Endothelial cell of umbilical vein (primary cell): ENCODE data around the gene PKN2. TPM values are rescaled to one million over a fixed set of nuclear protein-coding genes. Genes with fewer than 3 reads are reported as not detected.

Source experiments
- BruUV-seq: library from RNA; stranded (reverse); fragments of 400-500 nt; replicated peaks from 2 replicates; lab custom pipeline; 2021; lab: Mats Ljungman, UMichigan
- CTCF ChIA-PET: fragments of 300-600, 350-600 bp; sonication (Branson Sonifier 250); formaldehyde crosslinking; loops from one replicate; lab custom pipeline; 2021; ENCODE audit warnings: antibody characterized with exemption, inconsistent platforms; lab: Charles Lee
- POLR2A ChIA-PET: fragments of 300-600, 350-600 bp; sonication (Branson Sonifier 250); formaldehyde crosslinking; loops from one replicate; lab custom pipeline; 2021; ENCODE audit warnings: antibody characterized with exemption, inconsistent platforms; lab: Charles Lee
- DNase-seq: peaks from one replicate; pipeline ENCODE4 v3.0.0-alpha.2; 2011; ENCODE audit warnings: low read depth, low spot score
- FAIRE-seq: peaks from 2 replicates; lab custom pipeline; 2011; peaks lifted over from hg19 to GRCh38; lab: Jason Lieb, UNC
- H2AFZ ChIP-seq: 2 replicates; pipeline ENCODE4 v1.6.0; 2012; ENCODE audit warnings: low read depth, low read length, control low read depth, inconsistent platforms
- H3K27ac ChIP-seq: 2 replicates; pipeline ENCODE4 v1.5.1; 2011; ENCODE audit warnings: low read depth, mild to moderate bottlenecking, control low read depth, low read length, moderate library complexity; ENCODE audit not compliant: insufficient read depth
- H3K27me3 ChIP-seq, 2 experiments: 2 replicates each; pipeline versions ENCODE4 v1.6.0 to v1.6.1; 2011; ENCODE audit warnings: low read length in 2 of 2, mixed read lengths in 1 of 2; ENCODE audit not compliant: control insufficient read depth in 2 of 2, insufficient read depth in 2 of 2
- H3K36me3 ChIP-seq, 2 experiments: 2 replicates in 1 of 2; 3 replicates in 1 of 2; pipeline ENCODE4 v1.5.1; 2011; ENCODE audit warnings: low read length in 2 of 2, mild to moderate bottlenecking in 1 of 2, moderate library complexity in 1 of 2; ENCODE audit not compliant: control insufficient read depth in 2 of 2, insufficient read depth in 2 of 2; ENCODE audit errors: extremely low read depth in 1 of 2
- H3K4me1 ChIP-seq: 3 replicates; pipeline ENCODE4 v1.5.1; 2011; ENCODE audit warnings: mild to moderate bottlenecking, low read length; ENCODE audit not compliant: control insufficient read depth, insufficient read depth; ENCODE audit errors: extremely low read depth
- H3K4me2 ChIP-seq: 2 replicates; pipeline ENCODE4 v1.6.1; 2011; ENCODE audit warnings: low read length, control low read depth, mixed read lengths; ENCODE audit not compliant: insufficient read depth
- H3K4me3 ChIP-seq, 3 experiments: fragments of 200-600 bp in 1 of 3; sonication (generic), shearing (Covaris generic) in 1 of 3; replicated peaks in 1 of 3; 2 replicates each; pipeline ENCODE4 v1.5.1; 2011 to 2016; ENCODE audit warnings: control low read depth in 3 of 3, low read length in 3 of 3, mild to moderate bottlenecking in 2 of 3, inconsistent platforms in 1 of 3, low read depth in 1 of 3, moderate library complexity in 1 of 3; ENCODE audit not compliant: insufficient read depth in 1 of 3
- H3K79me2 ChIP-seq: 2 replicates; pipeline ENCODE4 v1.6.0; 2012; ENCODE audit warnings: low read length, inconsistent platforms; ENCODE audit not compliant: control insufficient read depth, insufficient read depth
- H3K9ac ChIP-seq: replicated peaks from 2 replicates; pipeline ENCODE3; 2011; ENCODE audit warnings: low read length, control low read depth; ENCODE audit not compliant: insufficient read depth; ENCODE audit errors: extremely low read depth
- H3K9me1 ChIP-seq: replicated peaks from 3 replicates; pipeline ENCODE4 v1.6.0; 2011; ENCODE audit warnings: mild to moderate bottlenecking, low read length; ENCODE audit not compliant: control insufficient read depth, insufficient read depth; ENCODE audit errors: extremely low read depth
- H3K9me3 ChIP-seq: replicated peaks from 2 replicates; pipeline ENCODE4 v1.5.1; 2012; ENCODE audit warnings: low read length, inconsistent platforms; ENCODE audit not compliant: control insufficient read depth, insufficient read depth
- H4K20me1 ChIP-seq: replicated peaks from 2 replicates; pipeline ENCODE3; 2011; ENCODE audit warnings: mild to moderate bottlenecking, low read length; ENCODE audit not compliant: control insufficient read depth, insufficient read depth; ENCODE audit errors: extremely low read depth
- EZH2 ChIP-seq: IDR thresholded peaks from 2 replicates; pipeline ENCODE4 v1.6.1; 2012; ENCODE audit warnings: borderline replicate concordance, low read depth, mild to moderate bottlenecking, moderate library complexity, low read length, inconsistent platforms; ENCODE audit not compliant: severe bottlenecking
- FOS ChIP-seq: IDR thresholded peaks from 2 replicates; pipeline ENCODE4 v1.6.1; 2011; ENCODE audit warnings: mild to moderate bottlenecking, low read length, moderate library complexity, borderline replicate concordance; ENCODE audit not compliant: insufficient read depth
- GATA2 ChIP-seq: IDR thresholded peaks from 2 replicates; pipeline ENCODE4 v1.7.0; 2011; ENCODE audit warnings: low read depth, mild to moderate bottlenecking, moderate library complexity, mixed read lengths, low read length; ENCODE audit not compliant: insufficient read length, insufficient read depth
- MAX ChIP-seq: IDR thresholded peaks from 2 replicates; pipeline ENCODE4 v1.6.1; 2011; ENCODE audit not compliant: insufficient read depth, insufficient read length
- MYC ChIP-seq: IDR thresholded peaks from one replicate; pipeline ENCODE4 v1.6.1; 2011; ENCODE audit warnings: mild to moderate bottlenecking, low read depth, low read length
- POLR2A ChIP-seq: IDR thresholded peaks from 2 replicates; pipeline ENCODE4 v1.6.1; 2012; ENCODE audit warnings: low read depth, mild to moderate bottlenecking, control low read depth, low read length
- POLR2AphosphoS5 ChIP-seq: IDR thresholded peaks from 2 replicates; pipeline ENCODE4 v1.6.1; 2012; ENCODE audit warnings: low read depth, mild to moderate bottlenecking, control low read depth, low read length, moderate library complexity; ENCODE audit not compliant: insufficient read depth
- dilution Hi-C: fragments of 300-500 bp; cut with MboI; formaldehyde crosslinking; loops from one replicate; pipeline ENCODE4 v1.15.0; 2019; ENCODE audit warnings: low sequenced_read_pairs; ENCODE audit not compliant: extremely low pct_ligation_motif_present
- intact Hi-C: fragments of 100-400 bp; cut with micrococcal nuclease; formaldehyde crosslinking; loops from one replicate; pipeline ENCODE4 v1.10.0; 2022
- polyA plus RNA-seq, 4 experiments: library from polyadenylated mRNA; depleted of rRNA in 3 of 4; stranded (reverse) in 3 of 4; unstranded in 1 of 4; fragments of >200 nt; gene quantifications; 2 replicates each; pipeline versions ENCODE4 v1.2.1 to v1.2.3, GENCODE V29; 2011 to 2012; ENCODE audit warnings: missing spikeins in 1 of 4
- total RNA-seq: library from RNA; stranded (reverse); gene quantifications from 2 replicates; pipeline ENCODE4 v1.2.3, GENCODE V29; 2021
- TF ChIP-seq, protein P1 (sequence below), 2 donors: IDR thresholded peaks; 1 replicate in 1 of 2; 2 replicates in 1 of 2; pipeline ENCODE4 v1.5.1; 2011; ENCODE audit warnings: low read length in 2 of 2, mild to moderate bottlenecking in 2 of 2, moderate library complexity in 2 of 2, control low read depth in 1 of 2, inconsistent platforms in 1 of 2, low read depth in 1 of 2; ENCODE audit not compliant: insufficient read depth in 1 of 2; ENCODE audit errors: extremely low read depth in 1 of 2

The PKN2 gene
- total and polyA plus RNA-seq, 2 donors (not counting 3 experiments of a cell fraction or from before 2014, with no cell fraction given), result 11.5 to 47.3 TPM

GRCh38 chr1:88684482-88685258, 597 bp downstream of the PKN2 start:
- intact Hi-C loops (loop anchor here (1.0 to 10.0 kb wide), 5 partner anchors 14 to 1770 kb away; partner anchors contain the start of genes GTF2B, HS2ST1, KYAT3 and RBMXL1), dilution Hi-C loops (no loop called here)
- Histone ChIP-seq H3K27ac (peak overlapping the region; percentile 61), H3K79me2 (peaks cover 52% of the 10 kb centered on the region), H3K4me1 (peaks cover 32% of the 10 kb centered on the region), H3K9me1 (no peaks in the 10 kb centered on the region), H2AFZ (peak overlapping the region; percentile 68), H3K4me3 (peak overlapping the region; percentile 91 to 100 (median 98)), H3K27me3 (no peaks in the 10 kb centered on the region), H3K4me2 (peak overlapping the region; percentile 82), H3K9me3 (no peaks in the 10 kb centered on the region), H4K20me1 (no peaks in the 10 kb centered on the region), H3K9ac (peak overlapping the region; percentile 88), H3K36me3 (no peaks in the 10 kb centered on the region)
- ChIA-PET CTCF (interaction anchor here (0.6 to 3.6 kb wide), 10 partner anchors 9 to 504 kb away, joined by 3 to 66 read pairs (median 6); no protein-coding TSS in a partner anchor), POLR2A (interaction anchor here (0.7 to 1.5 kb wide), 4 partner anchors 13 to 1979 kb away, joined by 3 to 5 read pairs (median 3); no protein-coding TSS in a partner anchor)
- TF ChIP-seq MAX (no peak), FOS (no peak), POLR2A (peak; percentile 57), MYC (no peak), GATA2 (no peak), EZH2 (no peak), POLR2AphosphoS5 (no peak)
- TF ChIP-seq, protein P1, sequence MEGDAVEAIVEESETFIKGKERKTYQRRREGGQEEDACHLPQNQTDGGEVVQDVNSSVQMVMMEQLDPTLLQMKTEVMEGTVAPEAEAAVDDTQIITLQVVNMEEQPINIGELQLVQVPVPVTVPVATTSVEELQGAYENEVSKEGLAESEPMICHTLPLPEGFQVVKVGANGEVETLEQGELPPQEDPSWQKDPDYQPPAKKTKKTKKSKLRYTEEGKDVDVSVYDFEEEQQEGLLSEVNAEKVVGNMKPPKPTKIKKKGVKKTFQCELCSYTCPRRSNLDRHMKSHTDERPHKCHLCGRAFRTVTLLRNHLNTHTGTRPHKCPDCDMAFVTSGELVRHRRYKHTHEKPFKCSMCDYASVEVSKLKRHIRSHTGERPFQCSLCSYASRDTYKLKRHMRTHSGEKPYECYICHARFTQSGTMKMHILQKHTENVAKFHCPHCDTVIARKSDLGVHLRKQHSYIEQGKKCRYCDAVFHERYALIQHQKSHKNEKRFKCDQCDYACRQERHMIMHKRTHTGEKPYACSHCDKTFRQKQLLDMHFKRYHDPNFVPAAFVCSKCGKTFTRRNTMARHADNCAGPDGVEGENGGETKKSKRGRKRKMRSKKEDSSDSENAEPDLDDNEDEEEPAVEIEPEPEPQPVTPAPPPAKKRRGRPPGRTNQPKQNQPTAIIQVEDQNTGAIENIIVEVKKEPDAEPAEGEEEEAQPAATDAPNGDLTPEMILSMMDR (IDR thresholded peaks at IDR 0.05; ENCODE audit: extremely low read depth in 1 of 2, insufficient read depth in 1 of 2, low read depth in 1 of 2, low read length in 2 of 2), result no peak
- FAIRE-seq (peak; percentile 21), DNase-seq (peak; percentile 78)
- BruUV-seq, result no TSS peak
